Mesothelial cell of epicardium (in vitro differentiated cells): ENCODE results near the gene UTP11. TPM values are rescaled to one million over a fixed set of nuclear protein-coding genes. Genes with fewer than 3 reads are reported as not detected.

Experiments
- DNase-seq, 2 experiments: peaks; one replicate each; pipeline ENCODE4 v3.0.0; 2021; ENCODE audit warnings: low spot score in 2 of 2; ENCODE audit not compliant: unreplicated experiment in 2 of 2
- H3K27ac Mint-ChIP-seq: 2 replicates; pipeline ENCODE4 v1.8.0; 2021; ENCODE audit warnings: mixed read lengths
- H3K27me3 Mint-ChIP-seq: 2 replicates; pipeline ENCODE4 v1.8.0; 2021; ENCODE audit warnings: low read depth, mixed read lengths
- H3K36me3 Mint-ChIP-seq: 2 replicates; pipeline ENCODE4 v1.8.0; 2021; ENCODE audit warnings: mixed read lengths
- H3K4me1 Mint-ChIP-seq: 2 replicates; pipeline ENCODE4 v1.8.0; 2021; ENCODE audit warnings: mixed read lengths
- H3K4me3 Mint-ChIP-seq: 2 replicates; pipeline ENCODE4 v1.8.0; 2021; ENCODE audit warnings: mild to moderate bottlenecking, moderate library complexity, mixed read lengths
- H3K9me3 Mint-ChIP-seq: 2 replicates; pipeline ENCODE4 v1.8.0; 2021; ENCODE audit warnings: mixed read lengths
- CTCF ChIP-seq: fragments of 200-600 bp; sonication (generic); IDR thresholded peaks from one replicate; pipeline ENCODE4 v1.5.0; 2021; ENCODE audit warnings: antibody characterized with exemption; ENCODE audit not compliant: unreplicated experiment
- total RNA-seq: library from RNA; stranded (reverse); gene quantifications from 3 replicates; pipeline ENCODE4 v1.2.1, GENCODE V29; 2021

Gene UTP11
- total RNA-seq, 1 donor from 2014 or later, result 32.3 TPM

DNA sequence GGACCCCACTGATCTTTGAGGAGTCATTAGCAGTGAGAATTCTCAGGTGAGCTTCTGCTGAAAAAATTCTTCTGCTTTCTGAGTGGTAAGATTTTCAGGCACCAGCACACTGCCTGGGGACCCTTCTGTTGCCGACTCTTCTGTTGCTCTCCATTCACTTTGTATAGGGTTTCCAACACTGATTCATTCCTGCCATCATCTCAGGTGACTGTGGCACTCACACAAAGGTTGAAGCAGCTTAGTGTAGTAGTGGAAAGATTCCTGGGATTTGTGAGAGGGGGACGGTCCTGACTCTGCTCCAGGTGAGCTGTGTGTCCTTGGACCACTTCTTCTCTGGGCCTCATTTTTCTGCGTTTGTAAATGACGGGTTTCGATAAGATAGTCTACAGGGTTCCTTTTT lies 9.4 kb downstream of the UTP11 start:
- TF ChIP-seq CTCF, result no peak
- Mint-ChIP-seq H3K27ac (no peak overlapping the region), H3K9me3 (no peaks in the 10 kb centered on the region), H3K4me1 (peaks cover 3% of the 10 kb centered on the region), H3K36me3 (peaks cover 40% of the 10 kb centered on the region), H3K4me3 (no peak overlapping the region), H3K27me3 (no peaks in the 10 kb centered on the region)
- no peak for DNase-seq

GRCh38 chr1:38022810-38023209 lies 10.3 kb downstream of the UTP11 start:
- H3K9me3 Mint-ChIP-seq, result no peaks in the 10 kb centered on the region
- no peak overlapping the region for H3K27ac Mint-ChIP-seq
- no peak for DNase-seq
- H3K4me1 Mint-ChIP-seq, result peaks cover 12% of the 10 kb centered on the region
- TF ChIP-seq CTCF, result no peak
- peaks cover 39% of the 10 kb centered on the region for H3K36me3 Mint-ChIP-seq
- no peak overlapping the region for H3K4me3 Mint-ChIP-seq
- H3K27me3 Mint-ChIP-seq, result no peaks in the 10 kb centered on the region

- Mint-ChIP-seq H3K4me1 (peaks cover 34% of the 10 kb centered on the region), H3K27ac (no peak overlapping the region), H3K9me3 (no peaks in the 10 kb centered on the region), H3K27me3 (no peaks in the 10 kb centered on the region), H3K4me3 (no peak overlapping the region), H3K36me3 (peaks cover 33% of the 10 kb centered on the region)
- TF ChIP-seq CTCF, result no peak
- no peak for DNase-seq
Measured at GRCh38 chr1:38025233-38025632, 12.7 kb downstream of the UTP11 start.

DNA sequence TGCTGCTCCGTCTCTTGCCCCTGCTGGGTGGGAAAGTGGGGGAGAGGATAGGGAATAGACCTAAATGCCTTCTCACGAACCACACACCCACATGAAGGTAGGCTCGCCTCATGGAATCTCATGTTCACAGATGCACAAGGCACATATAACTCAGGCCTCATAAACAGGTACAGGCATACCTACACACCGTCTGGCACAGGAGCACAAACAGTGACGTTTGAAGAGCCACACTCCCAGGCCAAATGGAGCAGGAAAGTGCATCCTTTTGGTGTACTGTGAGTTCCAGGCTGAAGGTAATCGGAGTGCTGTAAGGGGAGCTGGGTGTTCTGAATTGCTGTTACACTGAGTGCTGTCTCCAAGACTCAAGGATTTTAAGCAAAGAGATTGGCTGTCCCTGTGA lies 13.1 kb downstream of the UTP11 start:
- H3K4me1 Mint-ChIP-seq, result peaks cover 38% of the 10 kb centered on the region
- TF ChIP-seq CTCF, result no peak
- no peak overlapping the region for H3K4me3 Mint-ChIP-seq
- peaks cover 29% of the 10 kb centered on the region for H3K36me3 Mint-ChIP-seq
- no peaks in the 10 kb centered on the region for H3K27me3 Mint-ChIP-seq
- no peak for DNase-seq
- no peak overlapping the region for H3K27ac Mint-ChIP-seq
- no peaks in the 10 kb centered on the region for H3K9me3 Mint-ChIP-seq

DNA sequence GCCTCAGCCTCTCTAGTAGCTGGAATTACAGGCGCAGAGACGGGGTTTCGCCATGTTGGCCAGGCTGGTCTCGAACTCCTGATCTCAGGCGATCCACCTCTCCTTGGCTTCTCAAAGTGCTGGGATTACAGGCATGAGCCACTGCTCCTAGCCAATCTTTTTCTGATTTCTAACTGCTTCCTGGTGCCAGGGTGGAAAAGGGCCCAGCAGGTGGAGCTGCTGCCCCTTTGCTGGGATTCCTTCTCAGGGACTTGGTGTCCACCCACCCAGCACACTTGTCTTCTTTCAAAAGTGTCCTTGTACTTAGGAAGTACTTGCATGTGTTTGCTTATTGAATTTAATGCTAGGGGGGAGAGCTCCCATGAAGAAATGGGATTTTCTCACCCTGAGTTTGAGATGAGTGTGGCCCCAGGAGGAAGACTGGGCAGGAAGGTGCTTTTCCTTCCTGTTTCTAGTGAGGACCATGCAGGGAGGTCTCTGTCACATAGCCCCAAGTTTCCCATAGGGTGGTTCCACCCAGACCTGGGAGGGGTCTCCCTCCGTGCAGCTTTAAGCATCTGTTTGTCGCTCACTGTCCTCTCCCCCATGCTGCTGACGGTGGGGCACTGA lies 14.2 kb downstream of the UTP11 start:
- Mint-ChIP-seq H3K36me3 (peaks cover 25% of the 10 kb centered on the region), H3K27me3 (no peaks in the 10 kb centered on the region), H3K4me3 (no peak overlapping the region), H3K9me3 (no peaks in the 10 kb centered on the region), H3K27ac (no peak overlapping the region), H3K4me1 (peaks cover 45% of the 10 kb centered on the region)
- TF ChIP-seq CTCF, result peak; percentile 66
- DNase-seq, result peak in 1 of 2 experiments; percentile 72
